Measurements from ENCODE around the gene DOLK. TPM values are rescaled to one million over a fixed set of nuclear protein-coding genes. Genes with fewer than 3 reads are reported as not detected.

DOLK gene
- total RNA-seq, 1 experiment from 2014 or later, result 12.0 TPM

DNA sequence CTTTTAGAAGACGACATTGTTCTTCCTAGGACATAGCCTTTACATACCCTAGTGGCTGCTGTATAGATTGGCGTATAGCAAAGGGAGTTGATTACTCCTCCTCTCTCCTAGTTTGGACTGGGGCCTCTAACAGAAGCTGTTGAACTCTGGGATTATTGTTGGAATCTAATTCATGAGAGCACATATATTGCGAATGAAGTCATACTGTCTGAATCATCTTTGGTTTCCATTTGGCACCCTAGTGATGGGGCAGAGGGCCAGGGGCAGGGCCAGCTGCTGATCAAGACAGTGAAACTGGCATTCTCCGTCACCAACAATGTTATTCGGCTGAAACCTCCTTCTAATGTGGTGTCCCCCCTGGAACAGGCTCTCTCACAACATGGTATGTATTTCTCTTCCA is 40.4 kb upstream of the DOLK start:
- Histone ChIP-seq H3K4me1 (ENCODE audit: control insufficient read depth in 1 of 2, insufficient read depth in 2 of 2, low read length in 2 of 2) (no peaks in the 10 kb centered on the region), H3K9me3 (ENCODE audit: control insufficient read depth in 1 of 2, insufficient read depth in 1 of 2, low read depth in 1 of 2, low read length in 2 of 2) (no peaks in the 10 kb centered on the region), H3K9me2 (ENCODE audit: insufficient read depth) (no peaks in the 10 kb centered on the region), H3K36me3 (ENCODE audit: control insufficient read depth in 1 of 2, insufficient read depth in 2 of 2, low read length in 2 of 2) (peaks cover 57 to 61% of the 10 kb centered on the region in 2 experiments), H3K79me2 (ENCODE audit: insufficient read depth, low read length) (peaks cover 4% of the 10 kb centered on the region; the same call in 1 of the 2 replicates), H2AFZ (ENCODE audit: low read depth, low read length, poor library complexity, severe bottlenecking) (no peak overlapping the region), H4K20me1 (ENCODE audit: insufficient read depth) (no peaks in the 10 kb centered on the region), H3K27ac (ENCODE audit: low read depth, low read length) (no peak overlapping the region), H3K4me2 (ENCODE audit: low read length) (no peak overlapping the region), H3K27me3 (ENCODE audit: insufficient read depth, low read length) (no peaks in the 10 kb centered on the region), H3K4me3 (replicated peaks in 1 of 2; ENCODE audit: low read depth in 1 of 2, low read length in 2 of 2) (no peak overlapping the region), H3K9ac (ENCODE audit: low read length) (no peak overlapping the region)
- intact Hi-C loops (cut with micrococcal nuclease), result no loop called here
- RAD21 ChIA-PET (ENCODE audit: low non-redundant PET in 1 of 2, low total read pairs in 2 of 2, uncharacterized antibody in 2 of 2, unreplicated experiment in 2 of 2), result no interaction called here
- POLR2A ChIA-PET, result no interaction called here
- TSS peak; percentile 8 for BruUV-seq (replicated peaks)
- TF ChIP-seq JUND (IDR thresholded peaks at IDR 0.05) (no peak), ZFX (IDR thresholded peaks at IDR 0.05) (no peak), YY1 (IDR thresholded peaks at IDR 0.05; ENCODE audit: extremely low read depth, insufficient replicate concordance, low read depth, low read length) (no peak), POLR2AphosphoS5 (IDR thresholded peaks at IDR 0.05; ENCODE audit: low read depth, low read length) (no peak), ZBTB33 (IDR thresholded peaks at IDR 0.05; ENCODE audit: extremely low read depth, insufficient replicate concordance, low read length) (no peak), EZH2 (IDR thresholded peaks at IDR 0.05) (no peak), SP1 (IDR thresholded peaks at IDR 0.05; ENCODE audit: low read depth) (no peak), RAD21 (IDR thresholded peaks at IDR 0.05; ENCODE audit: low read depth) (no peak), EZH2phosphoT487 (IDR thresholded peaks at IDR 0.05; ENCODE audit: borderline replicate concordance) (no peak), SIN3A (IDR thresholded peaks at IDR 0.05; ENCODE audit: low read depth) (no peak), CBX3 (IDR thresholded peaks at IDR 0.05; ENCODE audit: low read depth) (no peak), ZNF274 (IDR thresholded peaks at IDR 0.05; ENCODE audit: low read depth, low read length) (no peak)
- TF ChIP-seq, protein P1, sequence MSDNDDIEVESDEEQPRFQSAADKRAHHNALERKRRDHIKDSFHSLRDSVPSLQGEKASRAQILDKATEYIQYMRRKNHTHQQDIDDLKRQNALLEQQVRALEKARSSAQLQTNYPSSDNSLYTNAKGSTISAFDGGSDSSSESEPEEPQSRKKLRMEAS (IDR thresholded peaks at IDR 0.05), result no peak
- ATAC-seq (no peak), DNase-seq (ENCODE audit: low read depth, low spot score) (no peak)
- CTCF ChIA-PET, result no interaction called here
